HepG2 (cell line): ENCODE results near the gene HMBS. TPM values are rescaled to one million over a fixed set of nuclear protein-coding genes. Genes with fewer than 3 reads are reported as not detected.

Experiments
- ARHGAP35 ChIP-seq: sonication (generic); formaldehyde crosslinking; IDR thresholded peaks from 2 replicates; pipeline ENCODE4 v1.9.0; 2022; ENCODE audit warnings: mild to moderate bottlenecking, inconsistent platforms, moderate library complexity, missing genetic modification reagents, borderline replicate concordance
- ASH2L ChIP-seq: fragments of 300-600, 200-600 bp; sonication (generic); IDR thresholded peaks from 2 replicates; pipeline ENCODE4 v1.7.0; 2017; ENCODE audit warnings: low read depth, mild to moderate bottlenecking, moderate library complexity, mixed read lengths, low read length; ENCODE audit not compliant: insufficient read length
- ATAD3A ChIP-seq: sonication (generic); formaldehyde crosslinking; IDR thresholded peaks from 2 replicates; pipeline ENCODE4 v1.4.0; 2020; ENCODE audit warnings: missing genetic modification reagents
- CEBPB ChIP-seq: IDR thresholded peaks from 2 replicates; pipeline ENCODE4 v1.6.1; 2011; ENCODE audit warnings: low read depth, low read length, improper control_type of control experiment, borderline replicate concordance
- FOXK1 ChIP-seq: sonication (generic); formaldehyde crosslinking; IDR thresholded peaks from 2 replicates; pipeline ENCODE4 v1.4.0; 2020; ENCODE audit warnings: low read depth, missing genetic modification reagents, borderline replicate concordance
- KDM3A ChIP-seq: IDR thresholded peaks from 2 replicates; pipeline ENCODE4 v1.6.1; 2018; ENCODE audit warnings: low read depth, missing compliant biosample characterization
- MAFF ChIP-seq: IDR thresholded peaks from 2 replicates; pipeline ENCODE4 v1.6.1; 2011; ENCODE audit warnings: low read depth, low read length, improper control_type of control experiment
- NPAS2 ChIP-seq: sonication (generic); formaldehyde crosslinking; IDR thresholded peaks from 2 replicates; pipeline ENCODE4 v1.8.0; 2022; ENCODE audit warnings: mild to moderate bottlenecking, missing genetic modification reagents, borderline replicate concordance
- NR2F1 ChIP-seq, 2 experiments: fragments of 450-650 bp in 1 of 2; formaldehyde crosslinking in 1 of 2; IDR thresholded peaks; 2 replicates each; pipeline versions ENCODE4 v1.5.0 to v1.6.1; 2016 to 2020; ENCODE audit warnings: mild to moderate bottlenecking in 1 of 2, missing compliant biosample characterization in 1 of 2, missing genetic modification reagents in 1 of 2, moderate library complexity in 1 of 2
- PCBP2 ChIP-seq: fragments of 200-400 bp; formaldehyde crosslinking; optimal IDR thresholded peaks from 2 replicates; pipeline ENCODE3; 2018; ENCODE audit warnings: low read length, low read depth; ENCODE audit not compliant: poor library complexity, severe bottlenecking
- RFXANK ChIP-seq: IDR thresholded peaks from 2 replicates; pipeline ENCODE4 v1.6.1; 2016
- RXRB ChIP-seq: IDR thresholded peaks from 2 replicates; pipeline ENCODE4 v1.6.1; 2016; ENCODE audit warnings: borderline replicate concordance, missing genetic modification reagents, missing compliant biosample characterization
- STAT6 ChIP-seq: sonication (generic); formaldehyde crosslinking; IDR thresholded peaks from 2 replicates; pipeline ENCODE4 v1.4.0; 2020; ENCODE audit warnings: missing genetic modification reagents, mild to moderate bottlenecking, borderline replicate concordance
- THYN1 ChIP-seq: sonication (generic); formaldehyde crosslinking; IDR thresholded peaks from 2 replicates; pipeline ENCODE4 v1.8.1; 2023; ENCODE audit warnings: low read depth, mild to moderate bottlenecking, moderate library complexity, missing genetic modification reagents, borderline replicate concordance
- TMF1 ChIP-seq: sonication (generic); formaldehyde crosslinking; IDR thresholded peaks from 2 replicates; pipeline ENCODE4 v1.8.1; 2022; ENCODE audit warnings: low read depth, missing genetic modification reagents
- ZBTB3 ChIP-seq: sonication (generic); formaldehyde crosslinking; IDR thresholded peaks from 2 replicates; pipeline ENCODE4 v1.4.0; 2020; ENCODE audit warnings: low read depth, mild to moderate bottlenecking, moderate library complexity, missing genetic modification reagents, borderline replicate concordance
- ZNF10 ChIP-seq: sonication (generic); formaldehyde crosslinking; IDR thresholded peaks from 2 replicates; pipeline ENCODE4 v1.4.0; 2020; ENCODE audit warnings: mild to moderate bottlenecking, low read depth, missing genetic modification reagents, borderline replicate concordance
- ZNF12 ChIP-seq: sonication (generic); formaldehyde crosslinking; IDR thresholded peaks from 2 replicates; pipeline ENCODE4 v1.5.0; 2020; ENCODE audit warnings: missing genetic modification reagents
- ZNF121 ChIP-seq: sonication (generic); formaldehyde crosslinking; IDR thresholded peaks from 2 replicates; pipeline ENCODE4 v1.5.0; 2020; ENCODE audit warnings: mild to moderate bottlenecking, missing genetic modification reagents
- ZNF33A ChIP-seq: sonication (generic); formaldehyde crosslinking; IDR thresholded peaks from 2 replicates; pipeline ENCODE4 v1.5.1; 2020; ENCODE audit warnings: missing genetic modification reagents, mild to moderate bottlenecking, moderate library complexity, borderline replicate concordance
- ZNF460 ChIP-seq: sonication (generic); formaldehyde crosslinking; IDR thresholded peaks from 2 replicates; pipeline ENCODE4 v1.5.1; 2020; ENCODE audit warnings: missing genetic modification reagents, mild to moderate bottlenecking, borderline replicate concordance
- ZNF501 ChIP-seq: sonication (generic); formaldehyde crosslinking; IDR thresholded peaks from 2 replicates; pipeline ENCODE4 v1.5.1; 2020; ENCODE audit warnings: mild to moderate bottlenecking, moderate library complexity, missing genetic modification reagents
- ZNF660 ChIP-seq: sonication (generic); formaldehyde crosslinking; IDR thresholded peaks from 2 replicates; pipeline ENCODE4 v1.5.1; 2020; ENCODE audit warnings: mild to moderate bottlenecking, low read depth, missing genetic modification reagents, borderline replicate concordance
- ZNF691 ChIP-seq: sonication (generic); formaldehyde crosslinking; IDR thresholded peaks from 2 replicates; pipeline ENCODE4 v1.4.0; 2020; ENCODE audit warnings: missing genetic modification reagents, low read depth, mild to moderate bottlenecking, borderline replicate concordance
- ZNF703 ChIP-seq: sonication (generic); formaldehyde crosslinking; IDR thresholded peaks from 2 replicates; pipeline ENCODE4 v1.5.1; 2020; ENCODE audit warnings: missing genetic modification reagents, mild to moderate bottlenecking, moderate library complexity, borderline replicate concordance
- polyA plus RNA-seq, 8 experiments: library from polyadenylated mRNA; depleted of rRNA in 3 of 8; stranded (reverse) in 7 of 8; unstranded in 1 of 8; fragments of >200 nt; fragmentation: Illumina TruSeq in 4 of 8; extraction: Trizol in 4 of 8; gene quantifications; 2 replicates each; pipeline versions ENCODE4 v1.2.1 to v1.2.3, GENCODE V29; 2011 to 2016; ENCODE audit warnings: low read depth in 4 of 8, missing spikeins in 1 of 8, mixed read lengths in 1 of 8; ENCODE audit not compliant: insufficient read depth in 1 of 8
- total RNA-seq, 5 experiments: library from RNA; depleted of rRNA; stranded (reverse); fragments of >200 nt; fragmentation: Illumina TruSeq; extraction: Trizol; gene quantifications; 2 replicates each; pipeline ENCODE4 v1.2.3, GENCODE V29; 2016; ENCODE audit warnings: low read depth in 1 of 5
- TF ChIP-seq, protein P1 (sequence below): sonication (generic); formaldehyde crosslinking; IDR thresholded peaks from 2 replicates; pipeline ENCODE4 v1.8.1; 2023; ENCODE audit warnings: missing genetic modification reagents, mild to moderate bottlenecking, borderline replicate concordance

The HMBS gene
- total and polyA plus RNA-seq, 2 of the 13 experiments (the other 11 are each of a cell fraction or from before 2014, with no cell fraction given) = 9.4 to 46.9 TPM

GRCh38 chr11:119121008-119121810 lies 36.5 kb downstream of the HMBS start, which contains the start of gene HINFP (continued):
- TF ChIP-seq STAT6 (CRISPR knock-in tag) (no peak), ZBTB3 (no peak), MAFF (no peak), ARHGAP35 (CRISPR knock-in tag) (no peak; the same call in 1 of the 2 replicates), ATAD3A (CRISPR knock-in tag) (0 out of 2 replicates have a peak, but pooled peaks have one; percentile 55), ZNF121 (CRISPR knock-in tag) (no peak), ASH2L (peak; percentile 40), THYN1 (CRISPR knock-in tag) (peak; percentile 79; the same call in 1 of the 2 replicates), ZNF691 (CRISPR knock-in tag) (no peak), ZNF703 (CRISPR knock-in tag) (no peak), RFXANK (CRISPR knock-in tag) (no peak), ZNF660 (CRISPR knock-in tag) (no peak), ZNF10 (CRISPR knock-in tag) (no peak), ZNF12 (CRISPR knock-in tag) (no peak), TMF1 (peak; percentile 93; the same call in 1 of the 2 replicates), NR2F1 (CRISPR knock-in tag; IDR thresholded peaks at IDR 0.05) (no peak), CEBPB (no peak), FOXK1 (CRISPR knock-in tag) (peak; percentile 97), ZNF460 (CRISPR knock-in tag) (no peak), ZNF501 (CRISPR knock-in tag) (peak; percentile 85), PCBP2 (no peak), NPAS2 (CRISPR knock-in tag) (no peak), ZNF33A (CRISPR knock-in tag) (no peak), RXRB (CRISPR knock-in tag) (peak; percentile 36), KDM3A (CRISPR knock-in tag) (no peak)
- TF ChIP-seq, protein P1, sequence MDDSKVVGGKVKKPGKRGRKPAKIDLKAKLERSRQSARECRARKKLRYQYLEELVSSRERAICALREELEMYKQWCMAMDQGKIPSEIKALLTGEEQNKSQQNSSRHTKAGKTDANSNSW (CRISPR knock-in tag) = no peak; the same call in 1 of the 2 replicates
